Measurements from ENCODE around the gene MAN1B1.

DNA sequence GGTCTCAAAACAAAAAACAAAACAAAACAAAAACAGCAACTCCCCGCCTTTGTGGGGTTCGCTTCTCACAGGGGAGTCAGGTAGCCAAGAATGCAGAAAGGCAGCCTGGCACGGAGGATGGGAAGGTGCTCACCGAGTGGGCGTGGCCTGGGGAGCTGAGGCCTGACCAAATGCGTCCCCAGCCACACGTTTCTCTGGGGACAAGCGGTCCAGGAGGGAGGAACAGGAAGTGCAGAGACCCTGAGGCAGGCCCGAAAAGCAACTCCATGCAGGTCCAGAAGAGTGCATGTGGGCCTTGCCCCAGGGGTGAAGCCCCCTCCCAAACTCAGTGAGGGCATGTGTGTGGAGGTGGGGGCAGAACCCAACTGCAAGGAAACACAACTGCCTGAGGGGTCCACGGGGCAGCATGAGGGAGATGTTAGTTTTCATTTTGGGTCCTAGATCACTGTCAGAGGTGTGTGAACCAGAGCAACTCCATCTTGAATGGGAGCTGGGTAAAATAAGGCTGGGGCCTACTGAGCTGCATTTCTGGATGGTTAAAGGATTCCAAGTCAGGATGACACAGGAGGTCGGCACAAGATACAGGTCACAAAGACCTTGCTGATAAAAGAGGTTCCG, 12.0 kb upstream of the MAN1B1 start:
- TF ChIP-seq POLR2AphosphoS5 (IDR thresholded peaks at IDR 0.05) (no peak), CTCF (IDR thresholded peaks at IDR 0.05) (no peak)

Data from sigmoid colon (tissue), 4 donors.